Prostate gland (tissue), 2 donors: ENCODE measurements around the gene FIBCD1. TPM values are rescaled to one million over a fixed set of nuclear protein-coding genes. Genes with fewer than 3 reads are reported as not detected.

ENCODE experiments used
- DNase-seq: peaks from one replicate; pipeline ENCODE4 v3.0.0-alpha.2; 2019; ENCODE audit warnings: low spot score
- H3K27ac ChIP-seq, 2 donors: fragments of 200-600 bp; sonication (generic); 2 replicates each; pipeline ENCODE4 v1.5.1; 2017 to 2019
- H3K27me3 ChIP-seq: fragments of 200-600 bp; sonication (generic); replicated peaks from 2 replicates; pipeline ENCODE4 v1.5.1; 2019; ENCODE audit not compliant: insufficient read depth
- H3K36me3 ChIP-seq, 2 donors: fragments of 200-600 bp; sonication (generic); 1 replicate in 1 of 2; 2 replicates in 1 of 2; pipeline versions ENCODE4 v1.5.1 to v1.8.1; 2017 to 2019
- H3K4me1 ChIP-seq: fragments of 200-600 bp; sonication (generic); replicated peaks from 2 replicates; pipeline ENCODE4 v1.5.1; 2019
- H3K4me3 ChIP-seq, 2 donors: fragments of 200-600 bp; sonication (generic); 2 replicates each; pipeline ENCODE4 v1.5.1; 2017 to 2019
- H3K9me3 ChIP-seq: fragments of 200-600 bp; sonication (generic); 2 replicates; pipeline ENCODE4 v1.5.1; 2017
- POLR2A ChIP-seq: fragments of 450-650 bp; IDR thresholded peaks from one replicate; pipeline ENCODE4 v1.6.1; 2016; ENCODE audit warnings: antibody characterized with exemption, mild to moderate bottlenecking
- POLR2AphosphoS5 ChIP-seq: sonication (generic); formaldehyde crosslinking; IDR thresholded peaks from one replicate; pipeline ENCODE4 v1.6.1; 2017; ENCODE audit warnings: antibody characterized with exemption
- WGBS: methylation state at CpG from one replicate; pipeline ENCODE4 v1.1.5; 2018; 5-methylcytosine and 5-hydroxymethylcytosine counted together
- intact Hi-C: fragments of 100-400 bp; cut with DNase I; formaldehyde crosslinking; loops from one replicate; pipeline ENCODE4 v1.14.2; 2022
- total RNA-seq, 2 donors: library from RNA; depleted of rRNA; stranded (reverse); fragments of >200 nt; gene quantifications; one replicate each; pipeline ENCODE4 v1.1.0, GENCODE V29; 2016
- TF ChIP-seq, protein P1 (sequence below), 4 experiments: fragments of 200-600 bp in 2 of 4; fragments of 450-650 bp in 2 of 4; sonication (generic) in 2 of 4; IDR thresholded peaks; 1 replicate in 3 of 4; 2 replicates in 1 of 4; pipeline ENCODE4 v1.5.1; 2016 to 2019; ENCODE audit warnings: antibody characterized with exemption in 4 of 4, mild to moderate bottlenecking in 2 of 4, moderate library complexity in 2 of 4

FIBCD1 gene
- total RNA-seq, 2 donors from 2014 or later, result 0.36 to 13.2 TPM

DNA sequence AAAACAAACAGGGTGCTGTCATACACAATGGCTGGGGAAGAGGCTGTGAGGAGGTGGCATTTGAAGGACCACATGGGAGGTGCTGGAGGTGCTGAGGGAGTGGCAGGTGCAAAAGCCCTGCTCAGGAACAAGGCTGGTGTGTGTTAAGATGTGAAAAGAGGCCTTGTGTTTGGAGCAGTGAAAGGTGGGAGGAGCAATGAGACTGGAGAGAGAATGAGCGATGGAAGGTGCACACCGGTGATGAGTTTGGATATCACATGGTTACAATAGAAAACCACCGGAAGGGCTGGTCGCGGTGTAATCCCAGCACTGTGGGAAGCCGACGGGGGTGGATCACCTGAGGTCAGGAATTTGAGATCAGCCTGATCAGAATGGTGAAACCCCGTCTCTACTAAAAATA is 9.2 kb upstream of the FIBCD1 start:
- no peaks in the 10 kb centered on the region for H3K9me3 ChIP-seq
- H3K36me3 ChIP-seq, result no peaks in the 10 kb centered on the region
- intact Hi-C loops, result no loop called here
- H3K4me3 ChIP-seq, result no peak overlapping the region
- WGBS, result 31% methylated on average over 8 of the region's 8 CpGs
- no peaks in the 10 kb centered on the region for H3K4me1 ChIP-seq
- H3K27ac ChIP-seq, result no peak overlapping the region
- DNase-seq, result no peak
- no peaks in the 10 kb centered on the region for H3K27me3 ChIP-seq
- no peak for TF ChIP-seq POLR2AphosphoS5
- TF ChIP-seq, protein P1, sequence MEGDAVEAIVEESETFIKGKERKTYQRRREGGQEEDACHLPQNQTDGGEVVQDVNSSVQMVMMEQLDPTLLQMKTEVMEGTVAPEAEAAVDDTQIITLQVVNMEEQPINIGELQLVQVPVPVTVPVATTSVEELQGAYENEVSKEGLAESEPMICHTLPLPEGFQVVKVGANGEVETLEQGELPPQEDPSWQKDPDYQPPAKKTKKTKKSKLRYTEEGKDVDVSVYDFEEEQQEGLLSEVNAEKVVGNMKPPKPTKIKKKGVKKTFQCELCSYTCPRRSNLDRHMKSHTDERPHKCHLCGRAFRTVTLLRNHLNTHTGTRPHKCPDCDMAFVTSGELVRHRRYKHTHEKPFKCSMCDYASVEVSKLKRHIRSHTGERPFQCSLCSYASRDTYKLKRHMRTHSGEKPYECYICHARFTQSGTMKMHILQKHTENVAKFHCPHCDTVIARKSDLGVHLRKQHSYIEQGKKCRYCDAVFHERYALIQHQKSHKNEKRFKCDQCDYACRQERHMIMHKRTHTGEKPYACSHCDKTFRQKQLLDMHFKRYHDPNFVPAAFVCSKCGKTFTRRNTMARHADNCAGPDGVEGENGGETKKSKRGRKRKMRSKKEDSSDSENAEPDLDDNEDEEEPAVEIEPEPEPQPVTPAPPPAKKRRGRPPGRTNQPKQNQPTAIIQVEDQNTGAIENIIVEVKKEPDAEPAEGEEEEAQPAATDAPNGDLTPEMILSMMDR (IDR thresholded peaks at IDR 0.05), result no peak
- TF ChIP-seq POLR2A, result no peak

DNA sequence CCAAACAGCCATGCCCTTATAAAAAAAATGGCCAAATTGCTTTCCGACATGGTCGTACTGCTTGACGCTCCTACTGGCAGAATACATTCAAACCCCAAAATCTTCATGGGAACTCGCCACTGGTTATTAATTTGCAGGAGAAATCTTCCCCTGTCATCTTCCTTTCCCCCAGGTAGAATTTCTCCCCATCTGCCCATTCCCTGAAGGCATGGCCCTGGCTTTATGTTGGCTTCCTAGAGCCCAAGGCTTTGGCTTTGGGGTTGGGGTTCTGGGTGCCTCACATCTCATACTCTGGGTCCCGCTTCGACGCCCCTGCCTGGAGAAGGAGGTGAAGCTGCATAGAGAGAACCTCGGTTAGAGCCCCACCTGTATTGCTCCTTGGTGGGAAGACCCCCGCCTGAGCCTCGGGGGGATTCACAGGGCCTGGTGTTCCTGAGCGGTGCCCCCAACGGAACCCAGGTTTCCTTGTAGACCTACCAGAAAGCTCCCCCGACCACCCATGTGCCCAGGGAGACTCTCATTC is 8.6 kb upstream of the FIBCD1 start:
- H3K4me3 ChIP-seq, result no peak overlapping the region
- TF ChIP-seq, protein P1 (IDR thresholded peaks at IDR 0.05), result no peak
- WGBS, result 76% methylated on average over 13 of the region's 13 CpGs
- H3K27ac ChIP-seq, result no peak overlapping the region
- H3K36me3 ChIP-seq, result no peaks in the 10 kb centered on the region
- intact Hi-C loops, result no loop called here
- no peaks in the 10 kb centered on the region for H3K9me3 ChIP-seq
- no peaks in the 10 kb centered on the region for H3K27me3 ChIP-seq
- DNase-seq, result no peak
- H3K4me1 ChIP-seq, result no peaks in the 10 kb centered on the region

DNA sequence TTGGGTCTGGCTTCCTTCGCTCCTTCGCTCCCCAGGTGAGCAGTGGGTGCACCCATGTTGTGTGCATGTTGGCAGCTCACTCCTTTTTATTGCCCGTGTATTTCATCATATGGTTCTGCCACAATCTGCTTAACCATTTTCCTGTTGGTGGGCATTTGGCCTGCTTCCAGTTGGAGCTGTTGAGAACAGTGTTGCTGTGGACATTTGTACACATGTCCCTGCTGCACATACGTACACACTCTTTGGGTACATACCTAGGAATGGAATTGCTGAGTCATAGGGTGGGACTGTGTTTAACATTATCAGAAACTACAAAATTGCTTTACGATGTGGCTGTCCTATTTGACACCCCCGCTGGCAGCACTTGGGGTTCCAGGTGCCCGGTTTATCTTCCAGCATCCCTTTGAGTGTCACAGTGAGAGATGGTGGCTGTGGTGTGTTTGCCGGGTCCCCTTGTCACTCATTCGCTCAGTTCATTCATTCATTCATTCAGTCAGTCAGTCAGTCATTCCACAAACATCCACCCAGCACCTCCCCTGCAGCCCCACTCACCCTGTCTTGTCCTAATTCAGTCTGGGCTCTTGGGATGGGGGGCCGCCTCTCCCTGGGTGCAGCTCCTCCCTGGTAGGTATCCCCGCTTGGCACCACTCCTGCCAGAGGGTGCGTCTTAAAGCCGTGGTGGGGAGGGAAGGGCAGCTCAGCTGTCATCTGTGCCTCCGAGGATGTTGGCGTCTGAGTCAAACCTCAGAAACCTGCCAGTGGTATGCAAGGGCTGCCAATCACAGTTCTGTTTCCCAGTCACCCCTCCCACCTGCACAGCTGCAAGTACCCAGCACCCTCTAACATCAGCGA is 7.9 kb upstream of the FIBCD1 start:
- H3K36me3 ChIP-seq, result no peaks in the 10 kb centered on the region
- no peaks in the 10 kb centered on the region for H3K27me3 ChIP-seq
- no peak for TF ChIP-seq POLR2AphosphoS5
- TF ChIP-seq, protein P1 (IDR thresholded peaks at IDR 0.05), result no peak
- TF ChIP-seq POLR2A, result no peak
- 48% methylated on average over 16 of the region's 16 CpGs for WGBS
- H3K9me3 ChIP-seq, result no peaks in the 10 kb centered on the region
- no peak for DNase-seq
- no peak overlapping the region for H3K27ac ChIP-seq
- intact Hi-C loops, result no loop called here
- no peaks in the 10 kb centered on the region for H3K4me1 ChIP-seq
- H3K4me3 ChIP-seq, result no peak overlapping the region

DNA sequence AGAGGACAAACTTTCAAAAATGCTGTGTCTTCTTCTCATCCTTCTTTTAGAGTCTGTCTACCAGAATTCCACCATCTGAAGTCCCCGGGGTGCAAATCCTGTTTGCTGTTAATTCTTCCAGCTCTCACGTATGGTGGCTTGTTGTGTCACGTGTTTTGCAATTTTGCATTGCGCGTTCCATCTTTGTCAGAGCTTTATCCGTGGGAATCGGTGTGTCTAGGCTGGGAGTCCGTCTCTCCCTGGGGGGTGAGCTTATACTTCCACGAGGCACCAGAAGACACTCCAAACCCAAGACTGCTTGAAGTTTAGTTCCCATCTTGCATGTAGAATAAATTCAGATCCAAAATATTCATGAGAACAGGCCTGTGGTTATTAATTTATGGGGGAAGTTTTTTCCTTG is 6.1 kb upstream of the FIBCD1 start:
- DNase-seq, result no peak
- Histone ChIP-seq H3K4me1 (no peaks in the 10 kb centered on the region), H3K36me3 (no peaks in the 10 kb centered on the region), H3K9me3 (no peaks in the 10 kb centered on the region), H3K27me3 (no peaks in the 10 kb centered on the region), H3K4me3 (no peak overlapping the region), H3K27ac (no peak overlapping the region)
- TF ChIP-seq, protein P1 (IDR thresholded peaks at IDR 0.05), result no peak
- TF ChIP-seq POLR2AphosphoS5, result no peak
- 91% methylated on average over 9 of the region's 9 CpGs for WGBS
- intact Hi-C loops, result no loop called here

DNA sequence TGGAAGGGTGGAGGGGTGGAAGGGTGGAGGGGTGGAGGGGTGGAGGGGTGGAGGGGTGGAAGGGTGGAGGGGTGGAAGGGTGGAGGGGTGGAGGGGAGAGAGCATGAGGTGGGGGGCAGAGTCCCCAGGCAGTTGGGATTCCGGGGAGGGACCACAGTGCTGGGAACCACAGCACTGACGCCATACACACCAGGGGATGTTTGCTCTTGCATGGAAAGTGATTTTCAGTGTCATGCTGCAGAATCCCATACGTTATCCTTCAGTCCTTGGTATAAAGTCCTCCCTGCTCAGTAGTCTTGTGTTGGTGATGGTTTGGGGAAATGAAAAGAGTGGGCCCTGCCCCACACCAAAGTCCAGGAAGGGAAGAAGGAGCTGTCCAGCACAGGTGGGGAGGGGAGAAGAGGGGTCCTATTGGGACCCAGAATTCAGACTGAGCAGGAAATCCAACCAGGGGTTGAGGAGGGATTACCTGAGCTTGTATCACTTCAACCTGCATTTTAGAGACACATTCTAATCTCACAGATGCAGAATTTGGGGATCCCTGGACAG is 5.5 kb upstream of the FIBCD1 start:
- no peak for DNase-seq
- Histone ChIP-seq H3K4me1 (peaks cover 2% of the 10 kb centered on the region), H3K27ac (no peak overlapping the region), H3K27me3 (no peaks in the 10 kb centered on the region), H3K9me3 (no peaks in the 10 kb centered on the region), H3K4me3 (no peak overlapping the region), H3K36me3 (no peaks in the 10 kb centered on the region)
- 40% methylated on average over 3 of the region's 3 CpGs for WGBS
- intact Hi-C loops, result loop anchor here (5.0 kb wide), 2 partner anchors 177 to 242 kb away; no protein-coding TSS in a partner anchor
- TF ChIP-seq, protein P1 (IDR thresholded peaks at IDR 0.05), result no peak
- TF ChIP-seq POLR2AphosphoS5, result no peak
- TF ChIP-seq POLR2A, result no peak
